ENCODE results near the gene CFAP299. TPM values are rescaled to one million over a fixed set of nuclear protein-coding genes. Genes with fewer than 3 reads are reported as not detected.

CFAP299 gene
- total and polyA plus RNA-seq, 2 of the 8 experiments (the other 6 are each of a cell fraction or from before 2014, with no cell fraction given), result not detected

GRCh38 chr4:80452768-80453167 lies 117.2 kb downstream of the CFAP299 start (continued):
- TF ChIP-seq CHD7 (IDR thresholded peaks at IDR 0.05; ENCODE audit: insufficient replicate concordance, low read length) (no peak), EZH2 (IDR thresholded peaks at IDR 0.05; ENCODE audit: low read depth, low read length, severe bottlenecking) (no peak), CBX5 (IDR thresholded peaks at IDR 0.05; ENCODE audit: low read depth, low read length) (no peak), POLR2A (IDR thresholded peaks at IDR 0.05; ENCODE audit: control extremely low read depth in 1 of 2, low read depth in 2 of 2, low read length in 2 of 2) (no peak), GTF2F1 (IDR thresholded peaks at IDR 0.05; ENCODE audit: borderline replicate concordance, low read depth, low read length) (no peak), ZNF274 (IDR thresholded peaks at IDR 0.05; ENCODE audit: borderline replicate concordance, extremely low read depth, low read length) (no peak), SIRT6 (IDR thresholded peaks at IDR 0.05; ENCODE audit: low read length) (no peak)
